ENCODE data around the gene PYGB.

DNA sequence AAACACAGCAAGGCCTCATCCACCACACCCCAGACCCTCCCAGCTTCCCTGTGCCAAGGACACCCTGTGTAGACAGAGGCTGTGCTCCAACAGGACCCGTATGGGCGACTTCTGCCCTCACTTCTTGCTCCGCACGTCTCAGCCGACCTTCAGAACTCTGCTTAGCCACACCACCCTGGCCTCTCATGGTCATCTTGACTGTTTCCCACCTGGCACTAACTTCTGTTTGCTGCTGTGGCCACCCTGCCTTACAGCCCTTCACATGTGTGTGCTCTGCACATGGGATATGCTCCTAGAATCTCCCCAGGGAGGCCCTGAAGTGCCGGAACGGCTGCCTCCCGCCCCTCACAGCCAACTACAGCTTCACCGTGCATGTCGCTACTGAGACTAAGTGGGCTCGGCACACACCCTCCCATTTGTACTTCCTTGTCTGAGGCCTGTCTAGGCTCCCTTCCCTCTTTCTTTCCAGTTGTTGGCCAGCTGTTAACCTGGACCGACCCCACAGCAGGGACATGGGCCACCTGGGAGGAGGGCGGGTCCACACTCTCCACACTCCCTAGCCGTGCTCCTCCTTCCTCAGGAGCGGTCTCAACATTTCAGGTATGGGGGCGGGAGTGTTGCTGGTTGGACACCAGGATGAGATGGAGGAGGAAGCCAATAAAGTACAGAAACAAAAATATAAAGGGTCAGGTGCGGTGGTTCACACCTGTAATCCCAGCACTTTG lies 69.6 kb downstream of the PYGB start:
- TF ChIP-seq YY1 (IDR thresholded peaks at IDR 0.05; ENCODE audit: insufficient read depth, insufficient read length): no peak
- TF ChIP-seq ZNF274 (IDR thresholded peaks at IDR 0.05; ENCODE audit: low read depth, low read length): no peak
- no peak for TF ChIP-seq SUZ12 (IDR thresholded peaks at IDR 0.05; ENCODE audit: extremely low read depth, insufficient read depth, insufficient read length)

All from NT2/D1 (cell line).